DND-41 (cell line): Measurements from ENCODE around the gene PDE4B.

Experiments used
- EZH2 ChIP-seq: IDR thresholded peaks from 3 replicates; pipeline ENCODE4 v1.6.1; 2012; ENCODE audit warnings: borderline replicate concordance, low read depth, mild to moderate bottlenecking, moderate library complexity, low read length, inconsistent platforms; ENCODE audit not compliant: severe bottlenecking
- TF ChIP-seq, protein P1 (sequence below): IDR thresholded peaks from 2 replicates; pipeline ENCODE4 v1.5.1; 2012; ENCODE audit warnings: borderline replicate concordance, low read length, moderate library complexity, mild to moderate bottlenecking; ENCODE audit not compliant: poor library complexity, severe bottlenecking; ENCODE audit errors: extremely low read depth

DNA sequence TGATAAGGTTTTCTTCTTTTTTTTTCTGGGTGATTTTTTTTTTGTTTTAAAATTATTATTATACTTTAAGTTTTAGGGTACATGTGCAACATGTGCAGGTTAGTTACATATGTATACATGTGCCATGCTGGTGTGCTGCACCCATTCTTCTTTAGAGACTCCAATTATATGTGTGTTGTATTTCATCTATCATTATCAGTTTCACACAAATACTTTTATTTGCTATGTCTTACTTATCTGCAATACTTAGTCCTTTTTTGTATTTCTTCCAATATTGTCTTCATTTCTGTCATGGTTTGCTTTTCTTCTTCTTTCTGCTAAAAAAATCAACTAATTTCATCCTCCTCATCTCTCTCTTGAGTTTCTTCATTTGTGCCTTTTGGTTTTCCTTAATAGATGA is 3.9 kb upstream of the PDE4B start:
- TF ChIP-seq, protein P1, sequence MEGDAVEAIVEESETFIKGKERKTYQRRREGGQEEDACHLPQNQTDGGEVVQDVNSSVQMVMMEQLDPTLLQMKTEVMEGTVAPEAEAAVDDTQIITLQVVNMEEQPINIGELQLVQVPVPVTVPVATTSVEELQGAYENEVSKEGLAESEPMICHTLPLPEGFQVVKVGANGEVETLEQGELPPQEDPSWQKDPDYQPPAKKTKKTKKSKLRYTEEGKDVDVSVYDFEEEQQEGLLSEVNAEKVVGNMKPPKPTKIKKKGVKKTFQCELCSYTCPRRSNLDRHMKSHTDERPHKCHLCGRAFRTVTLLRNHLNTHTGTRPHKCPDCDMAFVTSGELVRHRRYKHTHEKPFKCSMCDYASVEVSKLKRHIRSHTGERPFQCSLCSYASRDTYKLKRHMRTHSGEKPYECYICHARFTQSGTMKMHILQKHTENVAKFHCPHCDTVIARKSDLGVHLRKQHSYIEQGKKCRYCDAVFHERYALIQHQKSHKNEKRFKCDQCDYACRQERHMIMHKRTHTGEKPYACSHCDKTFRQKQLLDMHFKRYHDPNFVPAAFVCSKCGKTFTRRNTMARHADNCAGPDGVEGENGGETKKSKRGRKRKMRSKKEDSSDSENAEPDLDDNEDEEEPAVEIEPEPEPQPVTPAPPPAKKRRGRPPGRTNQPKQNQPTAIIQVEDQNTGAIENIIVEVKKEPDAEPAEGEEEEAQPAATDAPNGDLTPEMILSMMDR: no peak
- no peak for TF ChIP-seq EZH2
